SU-DHL-6 (cell line): ENCODE data around the gene FXYD7.

Source experiments
- H2AFZ ChIP-seq: fragments of 200-600 bp; sonication (generic); 2 replicates; pipeline ENCODE4 v1.6.1; 2014; ENCODE audit warnings: low read depth, mild to moderate bottlenecking, moderate library complexity, mixed read lengths, antibody characterized with exemption, low read length; ENCODE audit not compliant: severe bottlenecking
- H3F3A ChIP-seq: fragments of 200-600 bp; shearing (Covaris generic); 2 replicates; pipeline ENCODE4 v1.6.0; 2016; ENCODE audit warnings: antibody characterized with exemption, mild to moderate bottlenecking; ENCODE audit not compliant: insufficient read depth
- H3K27ac ChIP-seq: fragments of 200-600 bp; sonication (generic); 2 replicates; pipeline ENCODE4 v1.5.1; 2016; ENCODE audit warnings: low read depth, mild to moderate bottlenecking, low read length, moderate library complexity, mixed read lengths
- H3K27me3 ChIP-seq: fragments of 200-600 bp; sonication (generic), shearing (Covaris generic); 2 replicates; pipeline ENCODE4 v1.6.0; 2014; ENCODE audit warnings: mild to moderate bottlenecking, low read length
- H3K36me3 ChIP-seq: fragments of 200-600 bp; sonication (generic); 2 replicates; pipeline ENCODE4 v1.6.1; 2014; ENCODE audit warnings: mild to moderate bottlenecking, low read length, mixed read lengths
- H3K4me2 ChIP-seq: fragments of 300-600, 200-600 bp; shearing (Covaris generic), sonication (generic); 2 replicates; pipeline ENCODE4 v1.6.0; 2014; ENCODE audit warnings: low read length, low read depth, mild to moderate bottlenecking; ENCODE audit not compliant: poor library complexity, severe bottlenecking
- H3K4me3 ChIP-seq: fragments of 200-600 bp; sonication (generic); 2 replicates; pipeline ENCODE4 v1.5.1; 2014; ENCODE audit warnings: antibody characterized with exemption, low read length, mild to moderate bottlenecking, mixed read lengths; ENCODE audit not compliant: insufficient read depth, poor library complexity, severe bottlenecking
- H3K79me2 ChIP-seq: fragments of 200-600 bp; sonication (generic); 2 replicates; pipeline ENCODE4 v1.6.1; 2014; ENCODE audit warnings: mild to moderate bottlenecking, low read length, moderate library complexity; ENCODE audit not compliant: insufficient read depth
- H3K9ac ChIP-seq: fragments of 200-600 bp; sonication (generic); 2 replicates; pipeline ENCODE4 v1.7.0; 2014; ENCODE audit warnings: mild to moderate bottlenecking, low read length
- H3K9me2 ChIP-seq: fragments of 200-600 bp; sonication (generic); replicated peaks from 2 replicates; pipeline ENCODE4 v1.6.1; 2014; ENCODE audit warnings: low read length; ENCODE audit not compliant: insufficient read depth
- H3K9me3 ChIP-seq: fragments of 200-600 bp; sonication (generic); 2 replicates; pipeline ENCODE4 v1.6.1; 2014; ENCODE audit warnings: low read length, mixed read lengths; ENCODE audit not compliant: insufficient read depth
- H4K20me1 ChIP-seq: fragments of 200-600 bp; sonication (generic); 2 replicates; pipeline ENCODE4 v1.6.1; 2014; ENCODE audit warnings: low read depth, mild to moderate bottlenecking, antibody characterized with exemption, low read length, moderate library complexity, mixed read lengths
- EZH2phosphoT487 ChIP-seq: fragments of 200-600 bp; sonication (generic), shearing (Covaris generic); conservative IDR thresholded peaks from 2 replicates; pipeline ENCODE4 v1.6.1; 2018; ENCODE audit warnings: mild to moderate bottlenecking, antibody characterized with exemption, low read length, moderate library complexity, mixed read lengths
- TF ChIP-seq, protein P1 (sequence below): fragments of 200-600 bp; sonication (generic); IDR thresholded peaks from one replicate; pipeline ENCODE4 v1.5.1; 2017; ENCODE audit warnings: antibody characterized with exemption, mild to moderate bottlenecking, low read length, moderate library complexity; ENCODE audit not compliant: insufficient read depth, poor library complexity, severe bottlenecking

FXYD7 gene

DNA sequence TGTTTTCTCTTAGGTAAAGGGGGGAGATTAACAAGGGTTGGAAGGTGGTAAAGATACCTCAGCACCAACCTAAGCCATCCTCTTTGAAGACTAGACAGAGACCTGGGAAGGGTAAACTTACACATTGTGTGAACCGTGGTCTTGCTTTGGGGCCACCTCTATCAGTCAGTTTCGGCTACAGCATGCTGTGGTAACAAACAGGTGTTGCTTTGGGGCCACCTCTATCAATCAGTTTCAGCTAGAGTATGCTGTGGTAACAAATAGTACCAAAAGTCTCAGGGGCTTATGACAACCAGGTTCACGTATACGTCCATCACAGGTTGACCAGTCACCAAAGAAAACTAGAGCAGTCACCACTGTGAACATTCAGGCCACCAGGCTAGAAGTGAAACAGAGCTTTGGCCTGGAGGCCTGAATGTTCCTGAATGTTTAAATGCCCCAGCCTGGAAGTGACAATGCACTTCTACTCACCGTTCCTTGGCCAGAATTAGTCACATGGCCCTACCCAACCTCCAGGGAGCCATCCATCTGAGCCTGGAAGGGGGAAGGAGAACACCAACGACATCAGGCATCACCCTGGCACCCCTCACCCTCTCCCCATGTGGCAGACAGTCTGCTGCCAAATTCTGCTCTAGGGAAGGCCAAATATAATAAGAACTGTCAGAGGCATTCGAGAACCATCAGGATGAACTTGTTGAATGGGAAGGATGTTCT lies 3.8 kb downstream of the FXYD7 start:
- Histone ChIP-seq H2AFZ (no peak overlapping the region), H3K9ac (no peak overlapping the region), H3K36me3 (no peaks in the 10 kb centered on the region), H3K9me2 (no peaks in the 10 kb centered on the region), H4K20me1 (no peaks in the 10 kb centered on the region), H3K27ac (no peak overlapping the region), H3K27me3 (no peaks in the 10 kb centered on the region), H3K79me2 (no peaks in the 10 kb centered on the region), H3F3A (peaks cover 2% of the 10 kb centered on the region; the same call in 1 of the 2 replicates), H3K9me3 (no peaks in the 10 kb centered on the region), H3K4me2 (no peak overlapping the region), H3K4me3 (no peak overlapping the region)
- TF ChIP-seq EZH2phosphoT487, result no peak
- TF ChIP-seq, protein P1, sequence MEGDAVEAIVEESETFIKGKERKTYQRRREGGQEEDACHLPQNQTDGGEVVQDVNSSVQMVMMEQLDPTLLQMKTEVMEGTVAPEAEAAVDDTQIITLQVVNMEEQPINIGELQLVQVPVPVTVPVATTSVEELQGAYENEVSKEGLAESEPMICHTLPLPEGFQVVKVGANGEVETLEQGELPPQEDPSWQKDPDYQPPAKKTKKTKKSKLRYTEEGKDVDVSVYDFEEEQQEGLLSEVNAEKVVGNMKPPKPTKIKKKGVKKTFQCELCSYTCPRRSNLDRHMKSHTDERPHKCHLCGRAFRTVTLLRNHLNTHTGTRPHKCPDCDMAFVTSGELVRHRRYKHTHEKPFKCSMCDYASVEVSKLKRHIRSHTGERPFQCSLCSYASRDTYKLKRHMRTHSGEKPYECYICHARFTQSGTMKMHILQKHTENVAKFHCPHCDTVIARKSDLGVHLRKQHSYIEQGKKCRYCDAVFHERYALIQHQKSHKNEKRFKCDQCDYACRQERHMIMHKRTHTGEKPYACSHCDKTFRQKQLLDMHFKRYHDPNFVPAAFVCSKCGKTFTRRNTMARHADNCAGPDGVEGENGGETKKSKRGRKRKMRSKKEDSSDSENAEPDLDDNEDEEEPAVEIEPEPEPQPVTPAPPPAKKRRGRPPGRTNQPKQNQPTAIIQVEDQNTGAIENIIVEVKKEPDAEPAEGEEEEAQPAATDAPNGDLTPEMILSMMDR, result no peak

DNA sequence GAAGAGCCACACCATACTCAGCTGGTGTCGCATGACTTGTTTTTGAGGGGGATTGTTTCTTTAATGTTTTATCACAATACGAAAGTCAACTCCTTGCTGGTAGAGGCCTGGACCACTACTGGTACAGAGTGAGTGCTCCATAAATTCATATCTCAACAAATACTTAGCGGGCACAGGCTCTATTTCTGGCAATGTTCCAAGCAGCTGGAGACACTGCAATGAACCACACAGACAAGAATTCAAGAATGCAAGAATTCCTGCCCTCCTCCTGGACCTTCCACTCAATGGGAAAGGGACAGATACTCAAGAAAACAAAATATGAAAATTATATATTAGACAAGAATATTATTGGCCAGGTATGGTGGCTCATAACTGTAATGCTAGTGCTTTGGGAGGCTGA lies 6.4 kb downstream of the FXYD7 start:
- H3K9me3 ChIP-seq, result no peaks in the 10 kb centered on the region
- H2AFZ ChIP-seq, result no peak overlapping the region
- no peak overlapping the region for H3K27ac ChIP-seq
- no peaks in the 10 kb centered on the region for H4K20me1 ChIP-seq
- TF ChIP-seq, protein P1, result no peak
- TF ChIP-seq EZH2phosphoT487, result no peak
- no peaks in the 10 kb centered on the region for H3K36me3 ChIP-seq
- no peaks in the 10 kb centered on the region; the same call in 1 of the 2 replicates for H3K79me2 ChIP-seq
- no peak overlapping the region for H3K4me3 ChIP-seq
- no peak overlapping the region for H3K9ac ChIP-seq
- H3K4me2 ChIP-seq, result no peak overlapping the region
- H3F3A ChIP-seq, result no peaks in the 10 kb centered on the region
- H3K27me3 ChIP-seq, result no peaks in the 10 kb centered on the region
- no peaks in the 10 kb centered on the region for H3K9me2 ChIP-seq

DNA sequence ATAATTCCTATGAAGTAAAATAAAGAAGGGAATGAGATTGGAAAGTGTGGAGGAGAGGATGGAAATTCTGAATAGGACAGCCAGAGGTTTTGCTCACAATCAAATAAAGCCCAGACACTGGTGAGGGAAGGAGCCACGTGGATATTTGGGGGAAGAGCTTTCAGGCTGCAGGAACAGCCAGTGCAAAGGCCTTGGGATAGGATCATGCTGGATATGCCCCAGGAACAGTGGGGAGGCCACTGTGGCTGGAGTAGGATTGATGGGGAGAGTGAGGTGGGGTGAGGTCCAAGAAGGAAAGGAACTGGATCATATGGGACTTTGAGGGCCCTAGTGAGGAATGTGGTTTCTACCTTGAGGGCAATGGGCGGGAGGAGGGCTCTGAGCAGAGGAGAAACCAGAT lies 7.4 kb downstream of the FXYD7 start:
- Histone ChIP-seq H3K9me2 (no peaks in the 10 kb centered on the region), H3K79me2 (peaks cover 9% of the 10 kb centered on the region; the same call in 1 of the 2 replicates), H4K20me1 (no peaks in the 10 kb centered on the region), H2AFZ (no peak overlapping the region), H3F3A (no peaks in the 10 kb centered on the region), H3K36me3 (no peaks in the 10 kb centered on the region), H3K4me3 (no peak overlapping the region), H3K27ac (no peak overlapping the region), H3K9ac (no peak overlapping the region), H3K27me3 (no peaks in the 10 kb centered on the region), H3K9me3 (no peaks in the 10 kb centered on the region), H3K4me2 (no peak overlapping the region)
- TF ChIP-seq, protein P1, result no peak
- TF ChIP-seq EZH2phosphoT487, result no peak
